B cell (primary cell): ENCODE data around the gene LRRC74B.

Experiments used
- CTCF ChIP-seq: fragments of 200-600 bp; IDR thresholded peaks from one replicate; pipeline ENCODE4 v1.8.0; 2022; ENCODE audit warnings: antibody characterized with exemption, mild to moderate bottlenecking
- EZH2 ChIP-seq: IDR thresholded peaks from 2 replicates; pipeline ENCODE4 v1.6.1; 2012; ENCODE audit warnings: borderline replicate concordance, low read depth, mild to moderate bottlenecking, moderate library complexity, low read length; ENCODE audit not compliant: insufficient read depth, poor library complexity, severe bottlenecking

DNA sequence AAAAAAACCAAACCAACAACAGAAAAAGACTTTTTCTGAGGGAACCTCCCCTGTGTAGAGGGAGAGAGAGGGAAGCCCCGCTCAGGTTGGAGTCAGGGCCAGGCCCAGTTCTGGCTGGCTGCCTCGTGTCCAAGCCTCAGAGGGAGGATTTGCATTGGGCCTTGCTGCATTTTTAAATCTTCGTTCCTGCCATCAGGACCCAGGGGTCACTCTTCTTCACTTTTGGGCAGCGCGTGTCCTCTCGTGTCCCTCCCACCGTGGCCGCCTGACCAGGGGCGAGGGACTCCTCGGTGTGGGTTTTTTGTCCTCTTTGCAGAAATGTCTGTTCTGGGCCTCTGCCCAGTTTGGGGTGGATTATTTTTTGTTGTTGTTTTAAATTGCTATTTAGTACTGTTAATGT is 57.9 kb downstream of the LRRC74B start:
- TF ChIP-seq EZH2, result no peak
- no peak for TF ChIP-seq CTCF
